ENCODE results near the gene RAB11FIP4.

DNA sequence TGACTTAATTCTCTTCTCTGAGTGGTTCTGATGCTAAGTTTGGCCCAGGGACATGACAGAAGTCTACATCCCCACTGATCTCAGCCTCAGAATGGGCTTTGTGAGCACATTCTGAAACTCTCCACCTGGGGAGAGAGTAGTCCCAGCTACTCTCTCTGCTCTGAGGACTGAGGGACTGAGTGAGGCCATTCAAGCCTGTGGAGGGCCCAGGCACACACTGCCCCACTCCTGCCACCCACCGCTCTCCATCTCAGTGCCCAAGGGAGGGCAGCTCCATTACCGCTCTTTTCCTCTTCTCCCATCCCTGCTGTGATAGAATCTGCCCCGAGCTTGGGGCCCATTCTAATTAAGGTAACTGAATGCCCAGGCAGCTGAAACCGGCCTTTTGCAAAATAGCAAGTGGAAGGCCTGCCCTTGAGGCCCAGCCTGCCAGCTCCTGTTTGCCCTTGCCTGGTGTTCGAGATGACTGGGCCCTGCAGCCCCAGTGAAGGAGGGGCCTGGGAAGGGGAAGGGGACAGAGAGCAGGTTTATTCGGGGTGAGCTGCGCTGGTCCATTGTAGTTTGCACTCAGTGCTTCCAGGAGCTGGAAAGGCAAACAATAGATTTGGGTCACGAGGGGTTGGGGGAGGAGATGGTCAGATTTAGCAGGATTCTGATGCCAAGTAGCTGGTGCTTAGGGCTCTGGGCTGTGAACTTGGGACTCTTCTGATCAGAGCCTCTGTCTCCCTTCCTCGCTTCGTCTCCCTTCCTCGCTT lies 76.2 kb downstream of the RAB11FIP4 start:
- TF ChIP-seq FOXA1 (IDR thresholded peaks at IDR 0.05) = no peak
- peak; percentile 49 for TF ChIP-seq YY1 (IDR thresholded peaks at IDR 0.05)
- TF ChIP-seq, protein P1, sequence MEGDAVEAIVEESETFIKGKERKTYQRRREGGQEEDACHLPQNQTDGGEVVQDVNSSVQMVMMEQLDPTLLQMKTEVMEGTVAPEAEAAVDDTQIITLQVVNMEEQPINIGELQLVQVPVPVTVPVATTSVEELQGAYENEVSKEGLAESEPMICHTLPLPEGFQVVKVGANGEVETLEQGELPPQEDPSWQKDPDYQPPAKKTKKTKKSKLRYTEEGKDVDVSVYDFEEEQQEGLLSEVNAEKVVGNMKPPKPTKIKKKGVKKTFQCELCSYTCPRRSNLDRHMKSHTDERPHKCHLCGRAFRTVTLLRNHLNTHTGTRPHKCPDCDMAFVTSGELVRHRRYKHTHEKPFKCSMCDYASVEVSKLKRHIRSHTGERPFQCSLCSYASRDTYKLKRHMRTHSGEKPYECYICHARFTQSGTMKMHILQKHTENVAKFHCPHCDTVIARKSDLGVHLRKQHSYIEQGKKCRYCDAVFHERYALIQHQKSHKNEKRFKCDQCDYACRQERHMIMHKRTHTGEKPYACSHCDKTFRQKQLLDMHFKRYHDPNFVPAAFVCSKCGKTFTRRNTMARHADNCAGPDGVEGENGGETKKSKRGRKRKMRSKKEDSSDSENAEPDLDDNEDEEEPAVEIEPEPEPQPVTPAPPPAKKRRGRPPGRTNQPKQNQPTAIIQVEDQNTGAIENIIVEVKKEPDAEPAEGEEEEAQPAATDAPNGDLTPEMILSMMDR (IDR thresholded peaks at IDR 0.05; ENCODE audit: low read depth, low read length, missing input control) = no peak
- TF ChIP-seq GABPA (IDR thresholded peaks at IDR 0.05 in 1 of 2, conservative IDR thresholded peaks at IDR 0.05 in 1 of 2) = no peak
- TF ChIP-seq SP1 (IDR thresholded peaks at IDR 0.05) = peak; percentile 85
- TF ChIP-seq TAF1 (conservative IDR thresholded peaks at IDR 0.05) = no peak

Measured in liver (tissue), 3 donors.